ENCODE results near the gene C9.
"Not testable (repeated sequence)": the region's sequence is repeated elsewhere in the genome, so short reads cannot be mapped to it uniquely, and the experiment has no call there.

The C9 gene

GRCh38 chr5:39319395-39319794 is 44.9 kb downstream of the C9 start:
- DNase-seq = no peak

- DNase-seq = not testable (repeated sequence)
Observed at GRCh38 chr5:39316464-39316863, 47.8 kb downstream of the C9 start.

- no peak for DNase-seq
Observed at GRCh38 chr5:39315995-39316394, 48.3 kb downstream of the C9 start.

- no peak for DNase-seq
Observed at GRCh38 chr5:39314591-39314990, 49.7 kb downstream of the C9 start.

GRCh38 chr5:39309534-39309933 is 54.8 kb downstream of the C9 start:
- DNase-seq = no peak

GRCh38 chr5:39302472-39302871 is 61.8 kb downstream of the C9 start:
- no peak for DNase-seq

GRCh38 chr5:39301406-39301805 is 62.9 kb downstream of the C9 start:
- no peak for DNase-seq

GRCh38 chr5:39299962-39300361 is 64.3 kb downstream of the C9 start:
- no peak for DNase-seq

- DNase-seq = no peak
Observed at GRCh38 chr5:39294736-39295135, 69.6 kb downstream of the C9 start.

GRCh38 chr5:39284552-39284951 is 79.7 kb downstream of the C9 start:
- no peak for DNase-seq

- DNase-seq = no peak
Observed at GRCh38 chr5:39283231-39283818, 81.0 kb downstream of the C9 start.

GRCh38 chr5:39282561-39282960 is 81.7 kb downstream of the C9 start:
- no peak for DNase-seq

GRCh38 chr5:39275865-39276264 is 88.4 kb downstream of the C9 start:
- not testable (repeated sequence) for DNase-seq

GRCh38 chr5:39274398-39275085 is 89.8 kb downstream of the C9 start:
- no peak for DNase-seq

- DNase-seq = no peak
Observed at GRCh38 chr5:39273314-39273954, 90.9 kb downstream of the C9 start.

GRCh38 chr5:39272869-39273231 is 91.4 kb downstream of the C9 start:
- DNase-seq = not testable (repeated sequence)

GRCh38 chr5:39270225-39270848 is 94.0 kb downstream of the C9 start:
- DNase-seq = no peak

GRCh38 chr5:39267186-39267585 is 97.1 kb downstream of the C9 start:
- no peak for DNase-seq

GRCh38 chr5:39266442-39266841 is 97.9 kb downstream of the C9 start:
- DNase-seq = no peak

GRCh38 chr5:39264528-39264927 is 99.8 kb downstream of the C9 start:
- DNase-seq = no peak

- DNase-seq = no peak
Observed at GRCh38 chr5:39262981-39263380, 101.3 kb downstream of the C9 start.

- DNase-seq = no peak
Observed at GRCh38 chr5:39260095-39260494, 104.2 kb downstream of the C9 start.

- no peak for DNase-seq
Observed at GRCh38 chr5:39257554-39257953, 106.7 kb downstream of the C9 start.

Measured in NCI-H187 (cell line).